BE2C (cell line): Measurements from ENCODE around the gene ARHGAP23. TPM values are rescaled to one million over a fixed set of nuclear protein-coding genes. Genes with fewer than 3 reads are reported as not detected.

Experiments
- DNase-seq: peaks from one replicate; pipeline ENCODE4 v3.0.0-alpha.2; 2020
- H3K27me3 ChIP-seq: fragments of 250-450 bp; sonication (Bioruptor Pico); 2 replicates; pipeline ENCODE4 v1.5.1; 2020; ENCODE audit warnings: mild to moderate bottlenecking
- H3K36me3 ChIP-seq: fragments of 250-450 bp; sonication (Bioruptor Pico); 2 replicates; pipeline ENCODE4 v1.5.1; 2020; ENCODE audit warnings: mild to moderate bottlenecking
- H3K4me1 ChIP-seq: fragments of 250-450 bp; sonication (Bioruptor Pico); 2 replicates; pipeline ENCODE4 v1.5.1; 2020
- H3K4me3 ChIP-seq: 2 replicates; pipeline ENCODE4 v1.5.1; 2011; ENCODE audit warnings: low read depth, low read length
- H3K9me3 ChIP-seq: fragments of 250-450 bp; sonication (Bioruptor Pico); 2 replicates; pipeline ENCODE4 v1.5.1; 2020
- polyA plus RNA-seq: library from polyadenylated mRNA; unstranded; fragments of >200 nt; gene quantifications from one replicate; pipeline ENCODE4 v1.2.1, GENCODE V29; 2012; ENCODE audit warnings: low read depth, missing spikeins; ENCODE audit not compliant: insufficient read length, insufficient read depth
- TF ChIP-seq, protein P1 (sequence below): IDR thresholded peaks from 2 replicates; pipeline ENCODE4 v1.5.1; 2012; ENCODE audit warnings: mild to moderate bottlenecking, low read depth, low read length

ARHGAP23 gene, protein sequence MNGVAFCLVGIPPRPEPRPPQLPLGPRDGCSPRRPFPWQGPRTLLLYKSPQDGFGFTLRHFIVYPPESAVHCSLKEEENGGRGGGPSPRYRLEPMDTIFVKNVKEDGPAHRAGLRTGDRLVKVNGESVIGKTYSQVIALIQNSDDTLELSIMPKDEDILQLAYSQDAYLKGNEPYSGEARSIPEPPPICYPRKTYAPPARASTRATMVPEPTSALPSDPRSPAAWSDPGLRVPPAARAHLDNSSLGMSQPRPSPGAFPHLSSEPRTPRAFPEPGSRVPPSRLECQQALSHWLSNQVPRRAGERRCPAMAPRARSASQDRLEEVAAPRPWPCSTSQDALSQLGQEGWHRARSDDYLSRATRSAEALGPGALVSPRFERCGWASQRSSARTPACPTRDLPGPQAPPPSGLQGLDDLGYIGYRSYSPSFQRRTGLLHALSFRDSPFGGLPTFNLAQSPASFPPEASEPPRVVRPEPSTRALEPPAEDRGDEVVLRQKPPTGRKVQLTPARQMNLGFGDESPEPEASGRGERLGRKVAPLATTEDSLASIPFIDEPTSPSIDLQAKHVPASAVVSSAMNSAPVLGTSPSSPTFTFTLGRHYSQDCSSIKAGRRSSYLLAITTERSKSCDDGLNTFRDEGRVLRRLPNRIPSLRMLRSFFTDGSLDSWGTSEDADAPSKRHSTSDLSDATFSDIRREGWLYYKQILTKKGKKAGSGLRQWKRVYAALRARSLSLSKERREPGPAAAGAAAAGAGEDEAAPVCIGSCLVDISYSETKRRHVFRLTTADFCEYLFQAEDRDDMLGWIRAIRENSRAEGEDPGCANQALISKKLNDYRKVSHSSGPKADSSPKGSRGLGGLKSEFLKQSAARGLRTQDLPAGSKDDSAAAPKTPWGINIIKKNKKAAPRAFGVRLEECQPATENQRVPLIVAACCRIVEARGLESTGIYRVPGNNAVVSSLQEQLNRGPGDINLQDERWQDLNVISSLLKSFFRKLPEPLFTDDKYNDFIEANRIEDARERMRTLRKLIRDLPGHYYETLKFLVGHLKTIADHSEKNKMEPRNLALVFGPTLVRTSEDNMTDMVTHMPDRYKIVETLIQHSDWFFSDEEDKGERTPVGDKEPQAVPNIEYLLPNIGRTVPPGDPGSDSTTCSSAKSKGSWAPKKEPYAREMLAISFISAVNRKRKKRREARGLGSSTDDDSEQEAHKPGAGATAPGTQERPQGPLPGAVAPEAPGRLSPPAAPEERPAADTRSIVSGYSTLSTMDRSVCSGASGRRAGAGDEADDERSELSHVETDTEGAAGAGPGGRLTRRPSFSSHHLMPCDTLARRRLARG (N-terminal part only)
- polyA plus RNA-seq, result 74.5 TPM

DNA sequence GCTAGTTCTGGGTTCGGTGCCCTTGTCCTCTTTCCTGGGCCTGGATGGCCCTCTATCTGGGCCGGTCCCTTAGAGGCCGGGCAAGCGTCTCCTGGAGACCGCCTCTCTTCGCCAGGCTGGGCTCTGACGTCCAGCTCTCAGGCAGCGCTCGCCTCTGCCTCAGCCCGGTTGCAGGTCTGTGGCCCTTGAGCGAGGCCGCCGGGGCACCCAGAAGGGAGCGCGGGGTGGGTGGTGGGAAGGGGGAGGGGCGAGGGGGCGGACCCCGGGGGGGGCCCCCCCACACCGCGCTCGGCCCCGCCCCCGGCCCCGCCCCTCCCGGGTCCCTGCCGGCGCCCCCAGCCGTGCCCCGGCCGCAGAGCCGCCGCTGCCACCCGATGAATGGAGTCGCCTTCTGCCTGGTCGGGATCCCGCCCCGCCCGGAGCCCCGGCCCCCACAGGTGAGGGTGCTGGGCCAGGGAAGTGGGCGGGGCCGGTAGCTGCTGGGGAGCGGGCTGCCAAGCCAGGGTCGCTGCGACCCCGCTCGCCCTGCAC lies at the start of gene ARHGAP23:
Gene ARHGAP23, plus strand, starts transcription at position 353 of the 531 bp plus-strand sequence. Its CDS starts 22 bp downstream, at position 375.
- peak; percentile 51 for DNase-seq

DNA sequence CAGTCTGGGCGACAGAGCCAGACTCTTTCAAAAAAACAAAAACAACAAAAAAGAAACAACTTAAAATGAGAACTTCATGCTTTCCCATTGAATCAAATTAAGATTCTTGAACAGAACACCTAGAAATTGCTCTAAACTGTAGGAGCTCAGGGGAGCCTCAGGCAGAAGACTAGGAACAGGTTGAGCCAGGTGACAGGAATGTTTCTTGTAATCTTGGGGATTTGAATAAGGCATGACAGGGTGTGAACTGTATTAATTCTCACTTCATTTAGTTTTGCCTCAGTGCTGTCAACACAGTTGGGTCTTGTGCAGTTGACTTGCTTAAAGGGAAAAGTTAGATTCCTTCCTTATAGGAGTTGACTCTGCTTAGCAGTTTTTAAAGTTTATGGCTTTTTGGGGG lies 48.8 kb upstream of the ARHGAP23 start:
- Histone ChIP-seq H3K36me3 (peaks cover 14% of the 10 kb centered on the region), H3K9me3 (no peaks in the 10 kb centered on the region), H3K4me3 (no peak overlapping the region), H3K27me3 (no peaks in the 10 kb centered on the region), H3K4me1 (no peaks in the 10 kb centered on the region)
- no peak for DNase-seq
- TF ChIP-seq, protein P1, sequence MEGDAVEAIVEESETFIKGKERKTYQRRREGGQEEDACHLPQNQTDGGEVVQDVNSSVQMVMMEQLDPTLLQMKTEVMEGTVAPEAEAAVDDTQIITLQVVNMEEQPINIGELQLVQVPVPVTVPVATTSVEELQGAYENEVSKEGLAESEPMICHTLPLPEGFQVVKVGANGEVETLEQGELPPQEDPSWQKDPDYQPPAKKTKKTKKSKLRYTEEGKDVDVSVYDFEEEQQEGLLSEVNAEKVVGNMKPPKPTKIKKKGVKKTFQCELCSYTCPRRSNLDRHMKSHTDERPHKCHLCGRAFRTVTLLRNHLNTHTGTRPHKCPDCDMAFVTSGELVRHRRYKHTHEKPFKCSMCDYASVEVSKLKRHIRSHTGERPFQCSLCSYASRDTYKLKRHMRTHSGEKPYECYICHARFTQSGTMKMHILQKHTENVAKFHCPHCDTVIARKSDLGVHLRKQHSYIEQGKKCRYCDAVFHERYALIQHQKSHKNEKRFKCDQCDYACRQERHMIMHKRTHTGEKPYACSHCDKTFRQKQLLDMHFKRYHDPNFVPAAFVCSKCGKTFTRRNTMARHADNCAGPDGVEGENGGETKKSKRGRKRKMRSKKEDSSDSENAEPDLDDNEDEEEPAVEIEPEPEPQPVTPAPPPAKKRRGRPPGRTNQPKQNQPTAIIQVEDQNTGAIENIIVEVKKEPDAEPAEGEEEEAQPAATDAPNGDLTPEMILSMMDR, result no peak

More for the DNA sequence above, at the start of gene ARHGAP23:
- Histone ChIP-seq H3K4me1 (no peaks in the 10 kb centered on the region), H3K27me3 (no peaks in the 10 kb centered on the region), H3K36me3 (no peaks in the 10 kb centered on the region), H3K9me3 (no peaks in the 10 kb centered on the region), H3K4me3 (peak within 1 kb of the TSS; percentile 58)
- TF ChIP-seq, protein P1, result no peak

DNA sequence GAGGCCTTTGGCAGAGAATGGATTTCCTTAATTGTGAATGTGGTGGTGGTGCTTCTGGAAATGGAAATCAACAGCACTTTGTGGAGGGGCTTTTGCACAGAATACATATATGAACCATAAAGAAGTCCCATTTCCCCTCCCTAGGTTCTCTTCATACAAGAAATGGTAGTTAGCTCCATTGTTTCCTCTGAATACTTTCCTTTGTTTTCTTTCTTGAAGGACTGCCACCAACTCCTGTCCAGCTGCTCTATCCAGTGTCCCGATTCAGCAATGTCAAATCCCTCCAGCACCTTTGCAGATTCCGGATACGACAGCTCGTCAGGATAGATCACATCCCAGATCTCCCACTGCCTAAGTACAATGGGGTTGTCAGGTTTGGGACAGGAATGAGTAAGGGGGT lies 33.2 kb upstream of the ARHGAP23 start:
- peaks cover 6% of the 10 kb centered on the region; the same call in 1 of the 2 replicates for H3K4me1 ChIP-seq
- no peaks in the 10 kb centered on the region for H3K9me3 ChIP-seq
- no peak overlapping the region for H3K4me3 ChIP-seq
- TF ChIP-seq, protein P1, result no peak
- DNase-seq, result no peak
- peaks cover 22% of the 10 kb centered on the region for H3K36me3 ChIP-seq
- no peaks in the 10 kb centered on the region for H3K27me3 ChIP-seq

DNA sequence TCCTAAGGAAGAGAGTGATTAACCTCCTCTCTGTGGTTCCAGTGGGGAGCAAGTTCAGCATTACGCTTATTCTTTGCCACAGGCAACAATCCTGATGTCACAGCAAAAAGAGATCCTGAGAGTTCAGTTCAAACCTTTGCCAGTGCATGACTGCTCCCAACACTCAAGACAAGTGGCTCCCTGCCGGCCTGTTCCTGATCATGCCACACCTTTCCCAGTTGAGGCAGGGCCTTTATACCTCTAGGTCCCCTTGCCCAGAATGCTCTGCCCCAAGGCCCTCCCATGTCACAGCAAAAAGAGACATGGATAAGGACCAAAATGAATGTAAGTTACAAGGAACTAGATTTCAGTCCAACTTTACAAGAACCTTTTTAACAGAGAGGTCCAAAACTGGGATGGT lies 31.0 kb upstream of the ARHGAP23 start:
- Histone ChIP-seq H3K36me3 (peaks cover 33% of the 10 kb centered on the region), H3K4me3 (no peak overlapping the region), H3K4me1 (no peaks in the 10 kb centered on the region), H3K9me3 (no peaks in the 10 kb centered on the region), H3K27me3 (no peaks in the 10 kb centered on the region)
- no peak for DNase-seq
- TF ChIP-seq, protein P1, result no peak

DNA sequence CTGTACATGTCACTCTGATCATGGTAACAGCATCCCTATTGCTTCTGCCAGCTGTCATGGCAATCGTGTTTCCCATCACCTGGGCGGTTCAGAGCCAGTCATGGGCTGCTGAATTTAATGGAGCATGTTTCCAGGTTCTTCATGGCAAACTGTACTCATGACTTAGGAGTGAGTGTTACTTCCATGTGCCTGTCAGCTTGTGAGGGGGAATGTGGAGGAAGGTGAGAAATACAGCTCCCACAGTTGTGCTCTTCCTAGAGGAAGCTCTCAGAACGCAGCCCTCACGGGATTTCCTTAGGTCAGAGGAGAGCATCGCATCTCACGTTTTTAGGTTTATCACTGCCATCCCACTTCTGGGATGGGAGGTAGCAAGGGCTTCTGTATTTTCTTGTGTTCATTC lies 28.0 kb upstream of the ARHGAP23 start:
- H3K27me3 ChIP-seq, result no peaks in the 10 kb centered on the region
- peaks cover 2% of the 10 kb centered on the region; the same call in 1 of the 2 replicates for H3K9me3 ChIP-seq
- no peak overlapping the region for H3K4me3 ChIP-seq
- DNase-seq, result no peak
- H3K4me1 ChIP-seq, result peaks cover 11% of the 10 kb centered on the region
- peaks cover 33% of the 10 kb centered on the region for H3K36me3 ChIP-seq
- TF ChIP-seq, protein P1, result no peak
